ENCODE measurements around the gene WNT5B.

- TF ChIP-seq POLR2A (IDR thresholded peaks at IDR 0.05; ENCODE audit: low read depth, low read length) (no peak), TAF1 (IDR thresholded peaks at IDR 0.05; ENCODE audit: borderline replicate concordance, low read depth, low read length) (no peak), POLR2AphosphoS5 (IDR thresholded peaks at IDR 0.05; ENCODE audit: low read depth, low read length) (no peak)
These were observed 40.5 kb upstream of the WNT5B start for GRCh38 chr12:1588575-1588947.

Data from GM12892 (cell line).